NCI-H187 treated with DMSO at 0.1 percent for 48 hours (cell line): ENCODE data around the gene APMAP.

Source experiments
- DNase-seq: peaks from one replicate; lab custom pipeline; 2025; lab: John Stamatoyannopoulos, UW

The APMAP gene

GRCh38 chr20:25024171-25024570, 31.6 kb upstream of the APMAP start:
- no peak for DNase-seq

GRCh38 chr20:25023356-25023755, 30.8 kb upstream of the APMAP start:
- DNase-seq: no peak

DNA sequence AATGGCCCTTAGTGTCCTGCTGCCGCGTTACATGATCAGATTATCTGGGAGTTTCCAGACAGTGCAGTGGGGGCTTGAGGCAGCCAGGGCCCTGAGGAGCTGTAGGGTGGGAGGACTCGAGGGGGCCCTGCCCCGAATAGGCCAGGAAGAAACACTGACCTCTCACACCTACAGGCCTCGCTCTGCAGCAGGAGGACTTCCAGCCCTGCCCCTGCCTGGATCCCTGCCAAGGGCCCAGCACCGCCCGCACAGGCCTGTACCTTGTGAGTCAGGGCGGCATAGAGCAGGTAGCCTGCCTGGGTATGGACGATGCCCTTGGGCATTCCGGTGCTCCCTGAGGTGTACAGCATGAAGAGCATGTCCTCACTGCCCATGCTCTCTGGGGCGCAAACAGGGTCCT, 30.1 kb upstream of the APMAP start:
- DNase-seq: no peak

- DNase-seq: no peak
Measured at GRCh38 chr20:25021336-25021735, 28.8 kb upstream of the APMAP start.

GRCh38 chr20:25020901-25021301, 28.4 kb upstream of the APMAP start:
- no peak for DNase-seq

GRCh38 chr20:25020345-25020744, 27.8 kb upstream of the APMAP start:
- no peak for DNase-seq

- DNase-seq: no peak
Measured at GRCh38 chr20:25019381-25020155, 27.0 kb upstream of the APMAP start.

GRCh38 chr20:25018841-25019240, 26.3 kb upstream of the APMAP start:
- no peak for DNase-seq

DNA sequence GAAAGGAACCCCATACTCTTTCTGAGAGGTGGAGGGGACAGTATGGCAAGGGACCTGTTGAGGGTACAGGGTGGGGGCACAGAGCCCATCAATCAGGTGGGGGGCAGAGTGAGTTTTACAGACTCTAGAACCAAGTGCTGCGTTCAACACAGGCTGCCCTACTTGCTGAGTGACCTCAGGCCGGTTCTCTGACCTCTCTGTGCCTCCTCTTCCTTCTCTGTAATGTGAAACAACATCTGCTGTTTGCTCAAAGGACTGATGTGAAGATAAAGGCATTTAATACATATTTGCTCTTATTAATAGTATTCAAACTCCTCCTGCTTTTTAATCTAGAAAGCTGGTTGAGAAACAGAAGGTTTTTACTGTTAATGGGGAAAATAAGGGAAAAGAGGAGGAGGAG, 25.9 kb upstream of the APMAP start:
- DNase-seq: no peak

- DNase-seq: no peak
Measured at GRCh38 chr20:25017257-25017803, 24.8 kb upstream of the APMAP start.

GRCh38 chr20:25016471-25016870, 23.9 kb upstream of the APMAP start:
- DNase-seq: no peak

- DNase-seq: no peak
Measured at GRCh38 chr20:25015986-25016385, 23.4 kb upstream of the APMAP start.

- DNase-seq: no peak
Measured at GRCh38 chr20:25014816-25015215, 22.3 kb upstream of the APMAP start.

DNA sequence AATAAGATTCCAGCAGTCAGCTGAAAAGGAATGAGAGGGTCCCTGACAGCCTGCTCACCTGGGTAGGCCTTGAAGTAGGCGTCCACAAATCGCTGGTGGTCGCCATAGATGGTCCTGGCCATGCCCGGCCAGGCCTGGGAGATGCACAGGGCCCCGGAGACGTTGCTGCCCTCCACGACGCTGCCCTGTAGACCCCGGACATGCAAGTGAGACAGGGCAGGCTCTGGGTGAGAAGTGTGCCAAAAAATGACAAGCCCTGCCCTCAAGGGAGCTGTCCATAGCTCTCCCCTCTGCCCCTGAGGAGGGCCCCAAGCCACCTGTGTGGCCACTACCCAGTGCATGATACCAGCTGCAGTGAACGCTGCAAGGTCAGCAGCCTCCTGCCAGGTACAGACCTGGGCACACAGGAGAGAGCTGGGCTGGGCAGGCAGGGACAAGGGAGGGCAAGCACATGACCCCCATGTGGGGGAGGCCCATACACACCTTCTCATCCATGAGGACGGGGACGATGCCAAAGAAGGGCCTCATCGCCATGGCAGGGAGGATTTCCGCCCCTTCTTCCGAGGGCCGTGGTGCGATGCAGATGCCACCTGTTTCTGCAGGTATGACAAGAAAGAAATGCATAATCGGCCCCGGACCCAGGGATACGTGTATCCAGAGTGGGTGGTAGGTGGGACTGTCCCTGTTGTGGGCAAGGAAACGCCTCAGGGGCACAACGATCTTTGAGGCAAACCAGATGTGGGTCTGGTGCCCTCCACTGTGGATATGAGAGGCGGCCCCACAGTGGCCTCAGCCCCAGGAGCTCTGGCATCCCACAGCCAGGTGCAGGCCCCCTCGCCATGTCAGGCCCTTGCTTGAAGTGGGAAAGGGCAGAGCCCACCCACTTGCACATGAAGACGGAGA, 21.2 kb upstream of the APMAP start:
- DNase-seq: no peak

GRCh38 chr20:25012616-25013189, 20.2 kb upstream of the APMAP start:
- no peak for DNase-seq

GRCh38 chr20:25011831-25012241, 19.3 kb upstream of the APMAP start:
- DNase-seq: no peak

GRCh38 chr20:25011261-25011660, 18.7 kb upstream of the APMAP start:
- no peak for DNase-seq

DNA sequence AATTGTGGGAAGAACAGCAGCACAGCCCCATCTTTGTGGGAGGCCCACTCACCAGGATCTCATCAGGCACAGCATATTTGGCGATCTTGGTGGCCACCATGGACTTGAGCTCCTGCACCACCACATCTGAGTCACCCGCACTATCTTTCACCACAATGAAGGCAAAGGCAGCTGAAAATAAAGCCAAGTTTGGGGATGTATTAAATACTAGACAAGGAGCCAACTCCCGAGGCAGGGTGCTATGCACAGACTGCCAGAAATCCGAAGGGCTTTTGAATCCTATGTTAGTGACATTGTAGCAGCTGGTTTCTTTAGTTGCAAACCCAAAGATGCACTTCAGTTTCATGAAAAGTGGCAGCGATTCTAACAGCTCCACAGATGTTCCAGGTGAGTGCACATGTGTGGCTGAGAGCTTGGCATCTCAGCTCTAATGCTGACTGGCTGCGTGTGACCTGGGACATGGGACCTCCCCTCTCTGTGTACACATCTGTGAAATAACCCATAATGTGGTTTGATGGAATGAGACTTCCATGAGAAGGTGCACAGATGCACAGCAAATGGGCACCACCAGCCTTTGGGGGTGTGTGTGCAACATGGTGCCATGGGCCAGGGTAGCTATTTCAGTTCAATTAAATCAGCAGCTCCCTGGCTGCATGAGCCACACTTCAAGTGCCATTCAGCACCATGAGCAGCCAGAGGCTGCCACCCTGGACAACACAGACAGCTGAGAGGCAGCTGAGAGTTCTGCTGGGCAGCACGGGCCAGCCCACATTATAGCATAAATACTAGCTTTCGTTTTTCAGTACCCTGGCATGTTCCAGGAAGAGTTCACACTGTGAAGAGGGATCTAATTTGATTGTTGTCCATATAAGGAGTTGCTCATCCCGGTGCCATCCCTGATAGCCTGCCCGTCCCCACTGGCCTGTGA, 16.9 kb upstream of the APMAP start:
- no peak for DNase-seq

DNA sequence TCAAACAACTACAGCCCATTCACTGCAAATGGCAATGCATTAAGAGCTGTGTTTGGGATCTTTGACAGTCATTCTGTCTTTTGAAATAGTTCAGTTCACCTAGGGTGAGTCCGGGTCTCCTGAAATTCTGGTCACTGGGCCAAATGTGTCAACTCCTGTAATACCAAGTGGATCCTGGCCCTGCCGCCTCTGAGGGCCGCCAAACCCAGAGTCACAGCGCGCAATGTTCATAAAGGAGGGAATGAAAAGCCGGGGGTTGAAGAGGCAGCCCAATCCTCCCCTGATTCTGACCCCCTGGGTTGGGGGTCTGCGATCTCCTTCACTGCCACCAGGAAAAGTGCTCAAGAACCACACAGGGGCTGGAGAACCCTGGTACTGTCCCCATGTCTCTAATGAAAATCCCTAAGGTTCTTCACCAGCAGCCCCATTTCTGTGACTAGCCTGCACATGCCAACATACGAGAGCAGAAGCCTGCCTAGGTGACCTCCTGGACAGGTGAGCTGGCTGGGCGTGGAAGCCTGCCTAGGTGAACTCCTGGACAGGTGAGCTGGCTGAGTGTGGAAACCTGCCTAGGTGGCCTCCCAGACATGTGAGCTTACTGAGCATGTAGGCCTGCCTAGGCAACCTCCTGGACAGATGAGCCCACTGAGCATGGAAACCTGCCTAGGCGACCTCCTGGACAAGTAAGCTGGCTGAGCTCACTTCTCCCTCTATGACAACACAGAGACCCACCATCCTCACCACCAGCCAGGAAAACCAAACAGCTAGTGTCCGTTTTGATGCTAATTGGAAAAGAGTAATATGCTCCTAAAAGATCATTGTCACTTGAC, 16.1 kb upstream of the APMAP start:
- no peak for DNase-seq

GRCh38 chr20:25007491-25008305, 15.1 kb upstream of the APMAP start:
- DNase-seq: no peak
